Keratinocyte (primary cell): ENCODE measurements around the gene MEGF11. TPM values are rescaled to one million over a fixed set of nuclear protein-coding genes. Genes with fewer than 3 reads are reported as not detected.

Source experiments
- DNase-seq: peaks from one replicate; pipeline ENCODE4 v3.0.0-alpha.2; 2011; ENCODE audit warnings: low read depth, missing footprints, low spot score
- FAIRE-seq: peaks from 2 replicates; lab custom pipeline; 2011; peaks lifted over from hg19 to GRCh38; lab: Jason Lieb, UNC
- H2AFZ ChIP-seq: 2 replicates; pipeline ENCODE4 v1.6.0; 2012; ENCODE audit warnings: low read length, control low read depth, inconsistent platforms; ENCODE audit not compliant: control insufficient read depth
- H3K27ac ChIP-seq: 2 replicates; pipeline ENCODE4 v1.5.1; 2011; ENCODE audit warnings: low read length; ENCODE audit not compliant: control insufficient read depth, insufficient read depth
- H3K27me3 ChIP-seq: 3 replicates; pipeline ENCODE4 v1.6.0; 2011; ENCODE audit warnings: low read length; ENCODE audit not compliant: control insufficient read depth, insufficient read depth; ENCODE audit errors: extremely low read depth
- H3K36me3 ChIP-seq, 2 experiments: 2 replicates in 1 of 2; 3 replicates in 1 of 2; pipeline ENCODE4 v1.5.1; 2011; ENCODE audit warnings: low read length in 2 of 2, mild to moderate bottlenecking in 1 of 2; ENCODE audit not compliant: control insufficient read depth in 2 of 2, insufficient read depth in 2 of 2; ENCODE audit errors: extremely low read depth in 1 of 2
- H3K4me1 ChIP-seq: 3 replicates; pipeline ENCODE4 v1.5.1; 2011; ENCODE audit warnings: low read length; ENCODE audit not compliant: control insufficient read depth, insufficient read depth; ENCODE audit errors: extremely low read depth
- H3K4me2 ChIP-seq: 3 replicates; pipeline ENCODE4 v1.6.0; 2011; ENCODE audit warnings: low read depth, low read length; ENCODE audit not compliant: control insufficient read depth, insufficient read depth; ENCODE audit errors: extremely low read depth
- H3K4me3 ChIP-seq, 3 experiments: fragments of 200-600 bp in 1 of 3; sonication (generic) in 1 of 3; 2 replicates in 2 of 3; 3 replicates in 1 of 3; pipeline ENCODE4 v1.5.1; 2011 to 2016; ENCODE audit warnings: low read length in 3 of 3, mild to moderate bottlenecking in 3 of 3, control low read depth in 2 of 3, inconsistent platforms in 1 of 3, low read depth in 1 of 3, mixed read lengths in 1 of 3, mixed run types in 1 of 3, moderate library complexity in 1 of 3; ENCODE audit not compliant: control insufficient read depth in 2 of 3, insufficient read depth in 2 of 3; ENCODE audit errors: extremely low read depth in 1 of 3
- H3K79me2 ChIP-seq: 2 replicates; pipeline ENCODE4 v1.6.0; 2012; ENCODE audit warnings: low read length; ENCODE audit not compliant: control insufficient read depth, insufficient read depth
- H3K9ac ChIP-seq: 3 replicates; pipeline ENCODE4 v1.6.0; 2011; ENCODE audit warnings: low read length; ENCODE audit not compliant: control insufficient read depth, insufficient read depth; ENCODE audit errors: extremely low read depth
- H3K9me1 ChIP-seq: 3 replicates; pipeline ENCODE4 v1.6.0; 2011; ENCODE audit warnings: low read length; ENCODE audit not compliant: control insufficient read depth, insufficient read depth; ENCODE audit errors: extremely low read depth
- H3K9me3 ChIP-seq: 2 replicates; pipeline ENCODE4 v1.5.1; 2012; ENCODE audit warnings: low read depth, low read length; ENCODE audit not compliant: control insufficient read depth
- H4K20me1 ChIP-seq: 3 replicates; pipeline ENCODE4 v1.6.0; 2011; ENCODE audit warnings: low read length; ENCODE audit not compliant: control insufficient read depth, insufficient read depth; ENCODE audit errors: extremely low read depth
- CTCF ChIP-seq, 3 experiments: IDR thresholded peaks in 1 of 3; conservative IDR thresholded peaks in 1 of 3; optimal IDR thresholded peaks in 1 of 3; 2 replicates in 2 of 3; 3 replicates in 1 of 3; pipeline versions ENCODE3 to v1.5.1; 2011; ENCODE audit warnings: low read length in 3 of 3, mild to moderate bottlenecking in 3 of 3, moderate library complexity in 2 of 3, control low read depth in 1 of 3, inconsistent platforms in 1 of 3; ENCODE audit not compliant: insufficient read depth in 2 of 3; ENCODE audit errors: extremely low read depth in 1 of 3
- EZH2 ChIP-seq: IDR thresholded peaks from one replicate; pipeline ENCODE4 v1.6.1; 2012; ENCODE audit warnings: inconsistent platforms, mild to moderate bottlenecking, low read length, moderate library complexity
- dilution Hi-C: fragments of 300-500 bp; cut with MboI; formaldehyde crosslinking; loops from one replicate; pipeline ENCODE4 v1.7.0; 2020; ENCODE audit warnings: low sequenced_read_pairs; ENCODE audit not compliant: extremely low pct_ligation_motif_present
- polyA plus RNA-seq, 5 experiments: library from polyadenylated mRNA; depleted of rRNA in 3 of 5; stranded (reverse) in 3 of 5; stranded (forward) in 1 of 5; unstranded in 1 of 5; fragments of >200 nt; gene quantifications; 1 replicate in 1 of 5; 2 replicates in 3 of 5; 3 replicates in 1 of 5; pipeline versions ENCODE4 v1.2.1 to v1.2.3, GENCODE V29; 2011 to 2012; ENCODE audit warnings: missing spikeins in 2 of 5, low read depth in 1 of 5, low replicate concordance in 1 of 5

The MEGF11 gene
- polyA plus RNA-seq, 1 donor (not counting 4 experiments of a cell fraction or from before 2014, with no cell fraction given): not detected

- Histone ChIP-seq H3K9me3 (no peaks in the 10 kb centered on the region), H3K27me3 (no peaks in the 10 kb centered on the region), H3K9me1 (no peaks in the 10 kb centered on the region), H3K4me3 (no peak overlapping the region), H3K36me3 (no peaks in the 10 kb centered on the region), H3K4me1 (peaks cover 29% of the 10 kb centered on the region), H3K27ac (no peak overlapping the region), H3K9ac (no peak overlapping the region), H4K20me1 (no peaks in the 10 kb centered on the region), H3K4me2 (no peak overlapping the region), H3K79me2 (no peaks in the 10 kb centered on the region), H2AFZ (no peak overlapping the region)
- DNase-seq: no peak
- TF ChIP-seq CTCF (optimal IDR thresholded peaks at IDR 0.05 in 1 of 3, IDR thresholded peaks at IDR 0.05 in 1 of 3, conservative IDR thresholded peaks at IDR 0.05 in 1 of 3; ENCODE audit: extremely low read depth in 1 of 3, insufficient read depth in 2 of 3, low read length in 3 of 3) (no peak), EZH2 (no peak)
- no peak for FAIRE-seq
- dilution Hi-C loops: no loop called here
Observed at GRCh38 chr15:66298803-66299251, 45.3 kb upstream of the MEGF11 start.

- no peak for DNase-seq
- H3K4me3 ChIP-seq: no peak overlapping the region
- H3K9me3 ChIP-seq: no peaks in the 10 kb centered on the region
- no peak overlapping the region for H3K4me2 ChIP-seq
- H3K27ac ChIP-seq: no peak overlapping the region
- no peak for FAIRE-seq
- H2AFZ ChIP-seq: no peak overlapping the region
- H3K27me3 ChIP-seq: no peaks in the 10 kb centered on the region
- no peaks in the 10 kb centered on the region for H3K36me3 ChIP-seq
- TF ChIP-seq EZH2: no peak
- TF ChIP-seq CTCF (optimal IDR thresholded peaks at IDR 0.05 in 1 of 3, IDR thresholded peaks at IDR 0.05 in 1 of 3, conservative IDR thresholded peaks at IDR 0.05 in 1 of 3; ENCODE audit: extremely low read depth in 1 of 3, insufficient read depth in 2 of 3, low read length in 3 of 3): no peak
- no peaks in the 10 kb centered on the region for H3K79me2 ChIP-seq
- peaks cover 38% of the 10 kb centered on the region for H3K4me1 ChIP-seq
- H3K9me1 ChIP-seq: no peaks in the 10 kb centered on the region
- dilution Hi-C loops: no loop called here
- H4K20me1 ChIP-seq: no peaks in the 10 kb centered on the region
- H3K9ac ChIP-seq: no peak overlapping the region
Observed at GRCh38 chr15:66296186-66296585, 42.6 kb upstream of the MEGF11 start.
